Fibroblast of upper back skin (primary cell): ENCODE measurements around the gene TMEM132D.

Experiments
- DNase-seq: peaks from one replicate; pipeline ENCODE4 v3.0.0-alpha.2; 2013

TMEM132D gene

GRCh38 chr12:129821964-129822363, 81.9 kb downstream of the TMEM132D start:
- no peak for DNase-seq

- peak; percentile 4 for DNase-seq
These were observed 84.4 kb downstream of the TMEM132D start for GRCh38 chr12:129819391-129819790.

GRCh38 chr12:129815846-129816245, 88.0 kb downstream of the TMEM132D start:
- DNase-seq, result no peak

- no peak for DNase-seq
These were observed 91.9 kb downstream of the TMEM132D start for GRCh38 chr12:129811963-129812362.

- DNase-seq, result no peak
These were observed 96.7 kb downstream of the TMEM132D start for GRCh38 chr12:129807136-129807535.

- DNase-seq, result no peak
These were observed 112.4 kb downstream of the TMEM132D start for GRCh38 chr12:129791396-129791795.

- DNase-seq, result no peak
These were observed 112.9 kb downstream of the TMEM132D start for GRCh38 chr12:129790930-129791329.

- no peak for DNase-seq
These were observed 113.5 kb downstream of the TMEM132D start for GRCh38 chr12:129790331-129790730.

GRCh38 chr12:129789921-129790320, 113.9 kb downstream of the TMEM132D start:
- DNase-seq, result no peak

- peak; percentile 57 for DNase-seq
These were observed 115.2 kb downstream of the TMEM132D start for GRCh38 chr12:129788506-129789084.

- no peak for DNase-seq
These were observed 123.8 kb downstream of the TMEM132D start for GRCh38 chr12:129779989-129780388.

GRCh38 chr12:129779033-129779432, 124.8 kb downstream of the TMEM132D start:
- DNase-seq, result no peak

- no peak for DNase-seq
These were observed 126.7 kb downstream of the TMEM132D start for GRCh38 chr12:129776977-129777667.

GRCh38 chr12:129772501-129773493, 131.0 kb downstream of the TMEM132D start:
- peak; percentile 62 for DNase-seq

GRCh38 chr12:129771238-129771637, 132.6 kb downstream of the TMEM132D start:
- DNase-seq, result no peak

GRCh38 chr12:129765719-129766118, 138.1 kb downstream of the TMEM132D start:
- DNase-seq, result no peak

GRCh38 chr12:129762436-129762835, 141.4 kb downstream of the TMEM132D start:
- peak; percentile 17 for DNase-seq

GRCh38 chr12:129753586-129753985, 150.2 kb downstream of the TMEM132D start:
- peak; percentile 38 for DNase-seq

- DNase-seq, result no peak
These were observed 153.4 kb downstream of the TMEM132D start for GRCh38 chr12:129750421-129750820.

GRCh38 chr12:129746318-129746717, 157.5 kb downstream of the TMEM132D start:
- DNase-seq, result no peak

GRCh38 chr12:129729170-129729569, 174.7 kb downstream of the TMEM132D start:
- no peak for DNase-seq

- DNase-seq, result no peak
These were observed 176.7 kb downstream of the TMEM132D start for GRCh38 chr12:129727100-129727499.

GRCh38 chr12:129723260-129723659, 180.6 kb downstream of the TMEM132D start:
- no peak for DNase-seq

GRCh38 chr12:129720618-129721017, 183.2 kb downstream of the TMEM132D start:
- no peak for DNase-seq
